ENCODE results near the gene SDCBP2. TPM values are rescaled to one million over a fixed set of nuclear protein-coding genes. Genes with fewer than 3 reads are reported as not detected.
A peak's percentile ranks its signal among the peaks of the same experiment; 100 is the strongest.

SDCBP2 gene
- total RNA-seq, 2 donors from 2014 or later = 262 to 489 TPM

GRCh38 chr20:1267161-1267560 lies 61.8 kb downstream of the SDCBP2 start:
- ATAC-seq (no peak), DNase-seq (no peak)
- intact Hi-C loops (cut with DNase I, micrococcal nuclease) = no loop called here

- intact Hi-C loops (cut with DNase I, micrococcal nuclease) = no loop called here
- DNase-seq (peak; percentile 78 to 83), ATAC-seq (peak; percentile 95)
Observed at GRCh38 chr20:1266167-1266973, 62.6 kb downstream of the SDCBP2 start, which contains the start of gene SNPH. TSS of gene SNPH (plus strand) at chr20:1266294. CDS start at chr20:1296240, 29,946 bp downstream.

GRCh38 chr20:1265916-1266166 lies 63.1 kb downstream of the SDCBP2 start:
- intact Hi-C loops (cut with DNase I, micrococcal nuclease) = no loop called here
- DNase-seq = no peak
- ATAC-seq = no peak

GRCh38 chr20:1265226-1265915 lies 63.6 kb downstream of the SDCBP2 start:
- no peak for DNase-seq
- intact Hi-C loops (cut with DNase I, micrococcal nuclease) = no loop called here
- ATAC-seq = no peak

GRCh38 chr20:1264727-1265126 lies 64.2 kb downstream of the SDCBP2 start:
- ATAC-seq (no peak), DNase-seq (no peak)
- intact Hi-C loops (cut with DNase I, micrococcal nuclease) = no loop called here

- ATAC-seq = no peak
- intact Hi-C loops (cut with DNase I, micrococcal nuclease) = no loop called here
- no peak for DNase-seq
Observed at GRCh38 chr20:1263853-1264252, 65.1 kb downstream of the SDCBP2 start.

Other genes with a start within 250 kb of the SDCBP2 start
- 100 to 1,000 TPM; 119 to 133 TPM for gene PSMF1, start 210.5 kb downstream of the SDCBP2 start, total RNA-seq
- 1 to 10 TPM; 2.2 to 3.4 TPM for gene TMEM74B, start 144.2 kb downstream of the SDCBP2 start, total RNA-seq
- under 1 TPM; 0.18 to 0.59 TPM for gene C20orf202, start 125.7 kb downstream of the SDCBP2 start, total RNA-seq
- gene RAD21L1, start 103.1 kb downstream of the SDCBP2 start, total RNA-seq = not detected
- gene SNPH, start 62.8 kb downstream of the SDCBP2 start, total RNA-seq = 1 to 10 TPM; 1.4 to 2.4 TPM
- 100 to 1,000 TPM; 259 to 309 TPM for gene FKBP1A, start 63.9 kb upstream of the SDCBP2 start, total RNA-seq
- 10 to 100 TPM; 61.6 to 81.5 TPM for gene NSFL1C, start 137.7 kb upstream of the SDCBP2 start, total RNA-seq
- gene SIRPB2, start 162.3 kb upstream of the SDCBP2 start, total RNA-seq = 1 to 10 TPM; 1.1 to 2.4 TPM
- gene SIRPD, start 228.6 kb upstream of the SDCBP2 start, total RNA-seq = not detected

All from left colon (tissue), 2 donors.